ENCODE measurements around the gene KCTD19.
A peak's percentile ranks its signal among the peaks of the same experiment; 100 is the strongest.

Gene KCTD19

DNA sequence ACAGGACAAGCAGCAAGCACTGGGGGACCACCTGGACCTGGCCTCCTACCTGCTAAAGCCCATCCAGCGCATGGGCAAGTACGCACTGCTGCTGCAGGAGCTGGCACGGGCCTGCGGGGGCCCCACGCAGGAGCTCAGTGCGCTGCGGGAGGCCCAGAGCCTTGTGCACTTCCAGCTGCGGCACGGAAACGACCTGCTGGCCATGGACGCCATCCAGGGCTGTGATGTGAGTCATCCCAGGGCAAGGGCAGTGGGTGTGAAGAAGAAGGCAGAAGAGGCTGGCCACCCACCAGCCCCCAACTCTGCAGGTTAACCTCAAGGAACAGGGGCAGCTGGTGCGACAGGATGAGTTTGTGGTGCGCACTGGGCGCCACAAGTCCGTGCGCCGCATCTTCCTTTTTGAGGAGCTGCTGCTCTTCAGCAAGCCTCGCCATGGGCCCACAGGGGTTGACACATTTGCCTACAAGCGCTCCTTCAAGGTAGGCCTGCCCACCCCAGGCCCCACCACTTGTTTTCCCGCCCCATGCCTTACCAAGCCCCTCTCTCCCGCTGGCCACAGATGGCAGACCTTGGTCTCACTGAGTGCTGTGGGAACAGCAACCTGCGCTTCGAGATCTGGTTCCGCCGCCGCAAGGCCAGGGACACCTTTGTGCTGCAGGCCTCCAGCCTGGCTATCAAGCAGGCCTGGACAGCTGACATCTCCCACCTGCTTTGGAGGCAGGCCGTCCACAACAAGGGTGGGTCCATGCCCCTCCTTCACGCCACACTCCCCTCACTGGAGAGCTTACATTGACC, 39.9 kb downstream of the KCTD19 start:
- DNase-seq (ENCODE audit: low read depth), result no peak
- no peak overlapping the region for H3K4me3 ChIP-seq (ENCODE audit: low read depth, low read length)
- TF ChIP-seq, protein P1, sequence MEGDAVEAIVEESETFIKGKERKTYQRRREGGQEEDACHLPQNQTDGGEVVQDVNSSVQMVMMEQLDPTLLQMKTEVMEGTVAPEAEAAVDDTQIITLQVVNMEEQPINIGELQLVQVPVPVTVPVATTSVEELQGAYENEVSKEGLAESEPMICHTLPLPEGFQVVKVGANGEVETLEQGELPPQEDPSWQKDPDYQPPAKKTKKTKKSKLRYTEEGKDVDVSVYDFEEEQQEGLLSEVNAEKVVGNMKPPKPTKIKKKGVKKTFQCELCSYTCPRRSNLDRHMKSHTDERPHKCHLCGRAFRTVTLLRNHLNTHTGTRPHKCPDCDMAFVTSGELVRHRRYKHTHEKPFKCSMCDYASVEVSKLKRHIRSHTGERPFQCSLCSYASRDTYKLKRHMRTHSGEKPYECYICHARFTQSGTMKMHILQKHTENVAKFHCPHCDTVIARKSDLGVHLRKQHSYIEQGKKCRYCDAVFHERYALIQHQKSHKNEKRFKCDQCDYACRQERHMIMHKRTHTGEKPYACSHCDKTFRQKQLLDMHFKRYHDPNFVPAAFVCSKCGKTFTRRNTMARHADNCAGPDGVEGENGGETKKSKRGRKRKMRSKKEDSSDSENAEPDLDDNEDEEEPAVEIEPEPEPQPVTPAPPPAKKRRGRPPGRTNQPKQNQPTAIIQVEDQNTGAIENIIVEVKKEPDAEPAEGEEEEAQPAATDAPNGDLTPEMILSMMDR (IDR thresholded peaks at IDR 0.05; ENCODE audit: control insufficient read depth, extremely low read depth, insufficient read depth), result no peak

DNA sequence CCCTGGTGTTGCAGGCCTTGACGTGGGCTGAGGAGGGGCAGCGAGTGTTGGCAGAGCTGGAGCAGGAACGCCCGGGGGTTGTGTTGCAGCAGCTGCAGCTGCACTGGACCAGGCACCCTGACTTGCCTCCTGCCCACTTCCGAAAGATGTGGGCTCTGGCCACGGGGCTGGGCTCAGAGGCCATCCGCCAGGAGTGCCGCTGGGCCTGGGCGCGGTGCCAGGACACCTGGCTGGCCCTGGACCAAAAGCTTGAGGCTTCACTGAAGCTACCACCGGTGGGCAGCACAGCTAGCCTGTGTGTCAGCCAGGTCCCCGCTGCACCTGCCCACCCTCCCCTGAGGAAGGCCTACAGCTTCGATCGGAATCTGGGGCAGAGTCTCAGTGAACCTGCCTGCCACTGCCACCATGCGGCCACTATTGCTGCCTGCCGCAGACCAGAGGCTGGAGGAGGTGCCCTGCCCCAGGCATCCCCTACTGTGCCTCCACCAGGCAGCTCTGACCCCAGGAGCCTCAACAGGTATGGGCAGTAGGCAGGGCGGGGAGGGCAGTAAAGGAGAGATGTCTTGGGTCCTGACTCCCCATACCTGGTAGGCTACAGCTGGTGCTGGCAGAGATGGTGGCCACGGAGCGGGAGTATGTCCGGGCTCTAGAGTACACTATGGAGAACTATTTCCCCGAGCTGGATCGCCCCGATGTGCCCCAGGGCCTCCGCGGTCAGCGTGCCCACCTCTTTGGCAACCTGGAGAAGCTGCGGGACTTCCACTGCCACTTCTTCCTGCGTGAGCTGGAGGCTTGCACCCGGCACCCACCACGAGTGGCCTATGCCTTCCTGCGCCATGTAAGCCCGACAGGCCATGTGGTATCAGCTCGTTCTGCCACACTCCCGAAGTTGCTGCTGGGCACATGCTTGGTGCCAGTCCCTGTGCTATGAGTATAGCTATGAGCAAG, 41.6 kb downstream of the KCTD19 start:
- no peak overlapping the region for H3K4me3 ChIP-seq (ENCODE audit: low read depth, low read length)
- peak; percentile 23 for DNase-seq (ENCODE audit: low read depth)
- TF ChIP-seq, protein P1 (IDR thresholded peaks at IDR 0.05; ENCODE audit: control insufficient read depth, extremely low read depth, insufficient read depth), result peak; percentile 64

DNA sequence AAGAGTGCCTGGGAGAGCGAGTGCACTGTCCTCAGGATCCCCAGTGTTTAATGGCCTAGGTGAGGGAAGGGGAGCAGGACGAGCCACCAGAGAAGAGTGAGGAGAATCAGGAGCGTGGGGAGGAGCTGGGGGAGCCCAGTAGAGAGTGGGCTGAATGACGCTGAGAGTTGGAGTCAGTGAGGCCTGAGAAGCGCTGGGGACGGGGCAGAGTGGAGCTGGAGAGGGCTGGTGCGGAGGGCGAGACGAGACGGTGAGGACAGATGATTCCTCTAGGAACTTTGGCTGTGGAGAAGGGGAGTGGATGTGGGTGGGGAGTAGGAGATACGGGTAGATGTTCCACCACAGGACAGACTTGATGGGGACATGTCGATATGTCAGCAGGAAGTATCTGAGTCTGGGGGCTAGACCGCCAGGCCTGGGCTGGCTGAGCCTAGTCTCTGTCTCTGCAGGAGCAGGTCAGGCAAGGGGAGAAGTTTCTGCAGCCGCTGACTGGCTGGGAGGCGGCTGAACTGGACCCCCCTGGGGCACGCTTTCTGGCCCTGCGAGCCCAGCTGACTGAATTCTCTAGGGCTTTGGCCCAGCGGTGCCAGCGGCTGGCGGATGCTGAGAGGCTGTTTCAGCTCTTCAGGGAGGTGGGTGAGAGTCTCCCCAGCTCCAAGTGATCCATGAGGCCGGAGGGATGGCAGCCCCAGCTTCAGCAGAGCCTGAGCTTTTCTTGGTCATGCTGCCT, 42.5 kb downstream of the KCTD19 start:
- no peak for DNase-seq (ENCODE audit: low read depth)
- TF ChIP-seq, protein P1 (IDR thresholded peaks at IDR 0.05; ENCODE audit: control insufficient read depth, extremely low read depth, insufficient read depth), result no peak

DNA sequence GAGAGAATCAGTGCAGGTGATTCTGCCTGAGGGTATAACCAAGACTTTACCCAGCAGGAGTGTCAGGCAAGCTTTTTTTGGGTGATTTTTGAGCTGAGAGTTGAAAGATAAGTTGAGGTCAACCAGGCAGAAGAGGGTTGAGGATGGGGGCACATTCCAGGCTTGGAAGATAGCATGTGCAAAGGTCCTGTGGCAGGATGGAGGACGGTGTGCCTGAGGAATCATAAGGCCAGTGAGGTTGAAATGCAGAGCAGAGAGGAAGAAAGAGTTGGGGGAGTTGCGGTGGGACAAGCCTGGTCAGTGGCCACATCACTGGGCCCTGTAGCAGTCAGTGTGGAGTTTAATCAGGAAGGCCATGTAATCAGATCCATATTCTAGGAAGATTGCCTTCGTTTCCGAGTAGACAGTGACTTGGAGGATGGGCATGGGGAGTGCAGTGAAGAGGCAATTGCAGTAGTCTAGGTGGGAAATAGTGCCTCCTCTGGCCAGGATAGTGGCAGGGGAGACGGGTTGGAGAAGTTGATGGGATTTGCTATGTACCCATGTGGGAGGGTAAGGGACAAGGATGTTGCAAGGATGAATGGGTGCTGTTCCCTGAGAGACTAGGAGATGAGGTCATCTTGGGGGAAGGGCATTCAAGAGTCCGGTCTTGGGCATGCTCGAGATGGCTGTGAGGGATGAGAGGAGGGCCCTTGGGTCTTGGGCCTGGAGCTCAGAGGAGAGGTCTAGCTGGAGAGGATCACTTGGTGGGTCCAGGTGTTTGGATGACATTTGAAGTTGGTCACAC, 43.3 kb downstream of the KCTD19 start:
- H3K4me3 ChIP-seq (ENCODE audit: low read depth, low read length), result no peak overlapping the region
- TF ChIP-seq, protein P1 (IDR thresholded peaks at IDR 0.05; ENCODE audit: control insufficient read depth, extremely low read depth, insufficient read depth), result no peak
- no peak for DNase-seq (ENCODE audit: low read depth)

More for the DNA sequence above, 42.5 kb downstream of the KCTD19 start:
- no peak overlapping the region for H3K4me3 ChIP-seq (ENCODE audit: low read depth, low read length)

DNA sequence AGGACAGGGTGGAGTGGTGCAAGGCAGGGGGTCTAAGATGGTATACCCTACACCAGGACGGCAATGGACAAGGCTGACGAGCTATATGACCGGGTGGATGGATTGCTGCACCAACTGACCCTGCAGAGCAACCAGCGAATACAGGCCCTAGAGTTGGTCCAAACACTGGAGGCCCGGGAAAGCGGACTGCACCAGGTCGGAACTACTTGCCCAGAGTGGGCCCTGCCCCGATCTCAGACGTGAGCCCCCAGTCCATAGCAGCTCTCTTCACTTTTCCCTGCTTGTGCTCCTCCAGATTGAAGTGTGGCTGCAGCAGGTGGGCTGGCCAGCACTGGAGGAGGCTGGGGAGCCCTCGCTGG, 44.1 kb downstream of the KCTD19 start:
- TF ChIP-seq, protein P1 (IDR thresholded peaks at IDR 0.05; ENCODE audit: control insufficient read depth, extremely low read depth, insufficient read depth), result no peak
- DNase-seq (ENCODE audit: low read depth), result no peak
- H3K4me3 ChIP-seq (ENCODE audit: low read depth, low read length), result no peak overlapping the region
